ENCODE measurements around the gene AMT. TPM values are rescaled to one million over a fixed set of nuclear protein-coding genes. Genes with fewer than 3 reads are reported as not detected.

The AMT gene
- total and polyA plus RNA-seq, 4 experiments from 2014 or later: 0.15 to 7.6 (median 3.6) TPM

DNA sequence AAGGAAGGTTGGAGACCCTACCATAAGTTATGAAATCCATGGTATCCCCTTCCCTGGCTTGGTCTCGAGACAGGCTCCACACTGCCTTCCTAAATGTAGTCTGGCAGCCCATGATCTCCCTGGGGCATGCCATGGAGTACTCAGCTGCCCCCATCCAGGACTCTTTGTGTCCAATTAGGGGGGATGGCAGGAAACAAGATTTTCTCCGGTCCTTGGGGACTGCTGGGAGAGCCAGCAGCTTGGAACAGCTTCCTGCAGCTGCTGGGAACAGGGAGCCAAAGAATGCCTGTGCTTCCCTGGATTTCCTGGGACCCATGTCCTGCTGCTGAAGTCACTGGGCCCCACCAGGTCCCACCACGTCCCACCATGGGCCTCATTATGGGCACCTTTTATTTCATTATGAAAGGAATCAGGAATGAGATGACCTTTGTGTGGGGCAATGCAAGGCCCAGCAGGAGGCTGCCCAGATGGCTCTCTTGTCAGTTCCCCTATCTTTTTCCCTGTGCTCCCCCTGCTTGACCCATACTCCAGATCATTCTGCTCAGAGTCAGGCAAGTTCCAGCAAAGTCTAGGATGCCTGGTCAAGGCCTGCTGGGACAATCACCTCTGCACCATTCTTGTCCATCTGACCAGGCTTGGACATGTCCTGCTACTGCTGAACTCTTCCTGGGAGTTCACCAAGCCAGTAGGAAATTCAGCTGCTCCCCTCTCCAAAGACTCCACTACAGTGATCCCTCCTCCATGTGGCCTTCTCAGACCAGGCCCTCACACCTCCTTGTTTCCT lies 32.8 kb upstream of the AMT start:
- H3K27me3 Mint-ChIP-seq: peaks cover 0 to 3% of the 10 kb centered on the region in 2 donors
- no peak for DNase-seq
- peak overlapping the region in 1 of 7 donors; percentile 60 for H3K27ac Mint-ChIP-seq
- H3K4me1 Mint-ChIP-seq: no peaks in the 10 kb centered on the region
- CTCF ChIA-PET (ENCODE audit: partially characterized antibody): interaction anchor here (1.2 to 1.3 kb wide), 2 partner anchors 11 to 39 kb away, joined by 3 to 4 read pairs; no protein-coding TSS in a partner anchor
- intact Hi-C loops (cut with micrococcal nuclease): no loop called here
- Histone ChIP-seq H3K27ac (ENCODE audit: low read depth, low read length) (no peak overlapping the region), H3K4me3 (ENCODE audit: low read length in 2 of 2) (no peak overlapping the region), H3K27me3 (ENCODE audit: insufficient read depth, low read length) (no peaks in the 10 kb centered on the region), H3K9me3 (ENCODE audit: control insufficient read depth in 1 of 2, low read length in 2 of 2) (no peaks in the 10 kb centered on the region), H3K36me3 (ENCODE audit: insufficient read depth, low read length) (no peaks in the 10 kb centered on the region), H3K4me1 (ENCODE audit: insufficient read depth, low read length) (no peaks in the 10 kb centered on the region)
- no peaks in the 10 kb centered on the region for H3K36me3 Mint-ChIP-seq
- no peak overlapping the region for H3K4me3 Mint-ChIP-seq
- no peaks in the 10 kb centered on the region for H3K9me3 Mint-ChIP-seq
- POLR2A ChIA-PET (ENCODE audit: partially characterized antibody): interaction anchor here (0.9 to 1.7 kb wide), 2 partner anchors 54 to 115 kb away, joined by 5 to 6 read pairs; partner anchors contain the start of gene USP4

- Histone ChIP-seq H3K36me3 (ENCODE audit: insufficient read depth, low read length) (no peaks in the 10 kb centered on the region), H3K4me3 (ENCODE audit: low read length in 2 of 2) (no peak overlapping the region), H3K4me1 (ENCODE audit: insufficient read depth, low read length) (no peaks in the 10 kb centered on the region), H3K9me3 (ENCODE audit: control insufficient read depth in 1 of 2, low read length in 2 of 2) (no peaks in the 10 kb centered on the region), H3K27ac (ENCODE audit: low read depth, low read length) (no peak overlapping the region), H3K27me3 (ENCODE audit: insufficient read depth, low read length) (no peaks in the 10 kb centered on the region)
- H3K4me1 Mint-ChIP-seq: no peaks in the 10 kb centered on the region
- ChIA-PET CTCF (ENCODE audit: partially characterized antibody) (interaction anchor here (0.7 to 1.3 kb wide), 2 partner anchors 38 to 219 kb away, joined by 3 to 4 read pairs; no protein-coding TSS in a partner anchor), POLR2A (ENCODE audit: partially characterized antibody) (interaction anchor here (0.9 to 1.7 kb wide), 2 partner anchors 53 to 114 kb away, joined by 5 to 6 read pairs; partner anchors contain the start of gene USP4)
- H3K27ac Mint-ChIP-seq: peak overlapping the region in 2 of 7 donors; percentile 19 to 60
- peaks cover 0 to 3% of the 10 kb centered on the region in 2 donors for H3K27me3 Mint-ChIP-seq
- H3K36me3 Mint-ChIP-seq: no peaks in the 10 kb centered on the region
- no peaks in the 10 kb centered on the region for H3K9me3 Mint-ChIP-seq
- intact Hi-C loops (cut with micrococcal nuclease): no loop called here
- DNase-seq: no peak
- no peak overlapping the region for H3K4me3 Mint-ChIP-seq
Measured at GRCh38 chr3:49454458-49454857, 32.2 kb upstream of the AMT start.

GRCh38 chr3:49453621-49454020 lies 31.3 kb upstream of the AMT start:
- peaks cover 3% of the 10 kb centered on the region for H3K4me1 ChIP-seq (ENCODE audit: insufficient read depth, low read length)
- ChIA-PET CTCF (ENCODE audit: partially characterized antibody) (interaction anchor here (1.0 to 2.3 kb wide), 3 partner anchors 9 to 38 kb away, joined by 3 to 11 read pairs (median 4); no protein-coding TSS in a partner anchor), POLR2A (ENCODE audit: partially characterized antibody) (interaction anchor here (1.7 kb wide), 1 partner anchor 113 kb away, joined by 6 read pairs; the partner anchor contains the start of gene USP4)
- H3K36me3 ChIP-seq (ENCODE audit: insufficient read depth, low read length): no peaks in the 10 kb centered on the region
- H3K4me1 Mint-ChIP-seq: peaks cover 4 to 6% (median 5%) of the 10 kb centered on the region in 4 donors
- no peaks in the 10 kb centered on the region for H3K36me3 Mint-ChIP-seq
- DNase-seq: no peak
- intact Hi-C loops (cut with micrococcal nuclease): no loop called here
- no peak overlapping the region for H3K4me3 ChIP-seq (ENCODE audit: low read length in 2 of 2)
- no peaks in the 10 kb centered on the region for H3K27me3 ChIP-seq (ENCODE audit: insufficient read depth, low read length)
- H3K9me3 Mint-ChIP-seq: no peaks in the 10 kb centered on the region
- no peaks in the 10 kb centered on the region for H3K27me3 Mint-ChIP-seq
- H3K27ac Mint-ChIP-seq: no peak overlapping the region
- no peak overlapping the region for H3K27ac ChIP-seq (ENCODE audit: low read depth, low read length)
- no peak overlapping the region for H3K4me3 Mint-ChIP-seq
- no peaks in the 10 kb centered on the region for H3K9me3 ChIP-seq (ENCODE audit: control insufficient read depth in 1 of 2, low read length in 2 of 2)

DNA sequence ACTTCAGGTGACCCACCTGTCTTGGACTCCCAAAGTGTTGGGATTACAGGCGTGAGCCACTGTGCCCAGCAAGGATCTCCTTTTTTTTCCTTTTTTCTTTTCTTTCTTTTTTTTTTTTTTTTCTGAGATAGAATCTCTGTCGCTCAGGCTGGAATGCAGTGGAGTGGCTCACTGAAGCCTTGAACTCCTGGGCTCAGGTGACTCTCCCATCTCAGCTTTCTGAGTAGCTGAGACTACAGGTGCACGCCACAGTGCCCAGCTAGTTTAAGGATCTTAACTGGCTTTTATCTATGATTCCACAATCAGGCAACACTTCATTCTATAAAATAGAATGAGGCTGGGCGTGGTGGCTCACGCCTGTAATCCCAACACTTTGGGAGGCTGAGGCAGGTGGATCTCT lies 23.1 kb upstream of the AMT start:
- H3K36me3 ChIP-seq (ENCODE audit: insufficient read depth, low read length): no peaks in the 10 kb centered on the region
- no peaks in the 10 kb centered on the region for H3K27me3 Mint-ChIP-seq

GRCh38 chr3:49434731-49435130 lies 12.5 kb upstream of the AMT start:
- Histone ChIP-seq H3K36me3 (ENCODE audit: insufficient read depth, low read length) (no peaks in the 10 kb centered on the region), H3K27me3 (ENCODE audit: insufficient read depth, low read length) (no peaks in the 10 kb centered on the region), H3K4me3 (ENCODE audit: low read length in 2 of 2) (no peak overlapping the region), H3K27ac (ENCODE audit: low read depth, low read length) (no peak overlapping the region), H3K9me3 (ENCODE audit: control insufficient read depth in 1 of 2, low read length in 2 of 2) (no peaks in the 10 kb centered on the region), H3K4me1 (ENCODE audit: insufficient read depth, low read length) (peaks cover 3% of the 10 kb centered on the region)
- CTCF ChIA-PET (ENCODE audit: partially characterized antibody): no interaction called here
- Mint-ChIP-seq H3K4me3 (no peak overlapping the region), H3K36me3 (no peaks in the 10 kb centered on the region), H3K27ac (no peak overlapping the region), H3K4me1 (peaks cover 0 to 3% (median 0%) of the 10 kb centered on the region in 4 donors), H3K27me3 (no peaks in the 10 kb centered on the region), H3K9me3 (no peaks in the 10 kb centered on the region)
- POLR2A ChIA-PET (ENCODE audit: partially characterized antibody): no interaction called here
- no peak for DNase-seq
- intact Hi-C loops (cut with micrococcal nuclease): no loop called here

More for the DNA sequence above, 23.1 kb upstream of the AMT start:
- Mint-ChIP-seq H3K9me3 (no peaks in the 10 kb centered on the region), H3K36me3 (no peaks in the 10 kb centered on the region), H3K4me1 (peaks cover 8 to 18% (median 11%) of the 10 kb centered on the region in 4 donors), H3K4me3 (no peak overlapping the region), H3K27ac (peak overlapping the region in 4 of 7 donors; percentile 61 to 82 (median 72))
- Histone ChIP-seq H3K4me1 (ENCODE audit: insufficient read depth, low read length) (peaks cover 20% of the 10 kb centered on the region), H3K4me3 (ENCODE audit: low read length in 2 of 2) (no peak overlapping the region), H3K9me3 (ENCODE audit: control insufficient read depth in 1 of 2, low read length in 2 of 2) (no peaks in the 10 kb centered on the region), H3K27ac (ENCODE audit: low read depth, low read length) (no peak overlapping the region), H3K27me3 (ENCODE audit: insufficient read depth, low read length) (no peaks in the 10 kb centered on the region)
- POLR2A ChIA-PET (ENCODE audit: partially characterized antibody): interaction anchor here (0.8 to 6.0 kb wide), 6 partner anchors 15 to 106 kb away, joined by 3 to 52 read pairs (median 12); partner anchors contain the start of genes DAG1, NICN1, RHOA and TCTA
- DNase-seq: no peak
- CTCF ChIA-PET (ENCODE audit: partially characterized antibody): interaction anchor here (1.5 to 10.7 kb wide), 7 partner anchors 7 to 275 kb away, joined by 3 to 147 read pairs (median 11); partner anchors contain the start of genes KLHDC8B and USP4
- intact Hi-C loops (cut with micrococcal nuclease): no loop called here

DNA sequence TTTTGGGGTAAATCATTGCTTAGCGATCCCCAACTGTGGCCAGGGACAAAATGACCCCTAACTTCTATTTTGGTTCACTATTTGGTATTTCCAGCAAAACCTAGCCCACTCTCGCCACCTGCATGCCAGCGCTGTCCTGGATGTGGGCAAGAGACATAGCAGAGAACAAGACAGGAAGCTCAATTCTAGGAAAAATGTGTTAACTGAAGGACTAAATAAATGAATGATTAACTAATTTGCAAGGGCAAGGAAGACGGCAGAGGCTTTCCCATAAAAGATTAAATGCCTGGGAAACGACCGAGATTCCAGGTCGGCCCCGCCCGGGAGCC lies 6.4 kb upstream of the AMT start:
- H3K36me3 Mint-ChIP-seq: peaks cover 5 to 7% of the 10 kb centered on the region in 2 donors
- DNase-seq: no peak
- H3K27me3 Mint-ChIP-seq: no peaks in the 10 kb centered on the region
- CTCF ChIA-PET (ENCODE audit: partially characterized antibody): interaction anchor here (0.6 to 2.6 kb wide), 8 partner anchors 9 to 304 kb away, joined by 3 to 16 read pairs (median 6); partner anchors contain the start of gene USP4
- Histone ChIP-seq H3K27ac (ENCODE audit: low read depth, low read length) (peak overlapping the region; percentile 63), H3K27me3 (ENCODE audit: insufficient read depth, low read length) (no peaks in the 10 kb centered on the region), H3K4me1 (ENCODE audit: insufficient read depth, low read length) (peaks cover 22% of the 10 kb centered on the region), H3K4me3 (ENCODE audit: low read length in 2 of 2) (peak overlapping the region; percentile 55 to 86), H3K9me3 (ENCODE audit: control insufficient read depth in 1 of 2, low read length in 2 of 2) (no peaks in the 10 kb centered on the region), H3K36me3 (ENCODE audit: insufficient read depth, low read length) (no peaks in the 10 kb centered on the region)
- H3K4me3 Mint-ChIP-seq: peak overlapping the region; percentile 90 to 97 (median 95)
- intact Hi-C loops (cut with micrococcal nuclease): loop anchor here (1.0 kb wide), 5 partner anchors 12 to 88 kb away; partner anchors contain the start of genes DAG1, GPX1, TCTA and USP4
- peaks cover 8 to 33% (median 22%) of the 10 kb centered on the region in 4 donors for H3K4me1 Mint-ChIP-seq
- H3K9me3 Mint-ChIP-seq: no peaks in the 10 kb centered on the region
- POLR2A ChIA-PET (ENCODE audit: partially characterized antibody): interaction anchor here (0.6 to 4.4 kb wide), 16 partner anchors 8 to 1109 kb away, joined by 3 to 43 read pairs (median 5); partner anchors contain the start of genes DAG1, GPX1, IMPDH2 and KLHDC8B
- H3K27ac Mint-ChIP-seq: peak overlapping the region; percentile 85 to 97 (median 94)

- Histone ChIP-seq H3K4me1 (ENCODE audit: insufficient read depth, low read length) (peaks cover 22% of the 10 kb centered on the region), H3K9me3 (ENCODE audit: control insufficient read depth in 1 of 2, low read length in 2 of 2) (no peaks in the 10 kb centered on the region), H3K36me3 (ENCODE audit: insufficient read depth, low read length) (no peaks in the 10 kb centered on the region), H3K4me3 (ENCODE audit: low read length in 2 of 2) (no peak overlapping the region), H3K27me3 (ENCODE audit: insufficient read depth, low read length) (no peaks in the 10 kb centered on the region), H3K27ac (ENCODE audit: low read depth, low read length) (no peak overlapping the region)
- no peak for DNase-seq
- intact Hi-C loops (cut with micrococcal nuclease): no loop called here
- peak overlapping the region in 7 of 8 donors; percentile 4 to 96 (median 90) for H3K4me3 Mint-ChIP-seq
- peak overlapping the region in 4 of 7 donors; percentile 22 to 94 (median 88) for H3K27ac Mint-ChIP-seq
- no peaks in the 10 kb centered on the region for H3K9me3 Mint-ChIP-seq
- H3K4me1 Mint-ChIP-seq: peaks cover 11 to 38% (median 25%) of the 10 kb centered on the region in 4 donors
- no peaks in the 10 kb centered on the region for H3K27me3 Mint-ChIP-seq
- ChIA-PET POLR2A (ENCODE audit: partially characterized antibody) (interaction anchor here (1.2 to 4.4 kb wide), 4 partner anchors 11 to 399 kb away, joined by 3 to 41 read pairs (median 32); partner anchors contain the start of genes DAG1, IMPDH2, RHOA and TCTA), CTCF (ENCODE audit: partially characterized antibody) (interaction anchor here (0.9 to 2.6 kb wide), 6 partner anchors 8 to 92 kb away, joined by 3 to 16 read pairs (median 8); partner anchors contain the start of gene USP4)
- H3K36me3 Mint-ChIP-seq: peaks cover 7% of the 10 kb centered on the region in 2 donors
Measured at GRCh38 chr3:49427586-49427985, 5.3 kb upstream of the AMT start.

Data from CD4-positive, alpha-beta memory T cell (primary cell).